HepG2 (cell line): Measurements from ENCODE around the gene PJA2. TPM values are rescaled to one million over a fixed set of nuclear protein-coding genes. Genes with fewer than 3 reads are reported as not detected.
A peak's percentile ranks its signal among the peaks of the same experiment; 100 is the strongest.

Experiments
- ATM ChIP-seq: fragments of 450-650 bp; IDR thresholded peaks from 2 replicates; pipeline ENCODE4 v1.7.1; 2017; ENCODE audit warnings: mild to moderate bottlenecking, borderline replicate concordance
- CCDC6 ChIP-seq: sonication (generic); formaldehyde crosslinking; IDR thresholded peaks from 2 replicates; pipeline ENCODE4 v1.8.1; 2022; ENCODE audit warnings: mild to moderate bottlenecking, missing genetic modification reagents, moderate library complexity
- CTCF ChIP-seq: sonication (generic); formaldehyde crosslinking; IDR thresholded peaks from 2 replicates; pipeline ENCODE4 v1.5.0; 2020; ENCODE audit warnings: mild to moderate bottlenecking, missing genetic modification reagents, moderate library complexity
- GTF3A ChIP-seq: sonication (generic); formaldehyde crosslinking; conservative IDR thresholded peaks from 2 replicates; pipeline ENCODE4 v1.4.0; 2020; ENCODE audit warnings: mild to moderate bottlenecking, missing genetic modification reagents
- HMGXB4 ChIP-seq, 2 experiments: sonication (generic) in 1 of 2; formaldehyde crosslinking in 1 of 2; IDR thresholded peaks; 2 replicates each; pipeline versions ENCODE4 v1.4.0 to v1.6.1; 2018 to 2020; ENCODE audit warnings: missing genetic modification reagents in 2 of 2, borderline replicate concordance in 1 of 2, low read depth in 1 of 2, mild to moderate bottlenecking in 1 of 2, missing biosample characterization in 1 of 2
- HNRNPK ChIP-seq: fragments of 200-400 bp; formaldehyde crosslinking; IDR thresholded peaks from 2 replicates; pipeline ENCODE4 v1.6.1; 2018; ENCODE audit warnings: low read length, low read depth, moderate library complexity, mild to moderate bottlenecking; ENCODE audit not compliant: poor library complexity, severe bottlenecking
- ISX ChIP-seq: sonication (generic); formaldehyde crosslinking; conservative IDR thresholded peaks from 2 replicates; pipeline ENCODE4 v1.5.0; 2020; ENCODE audit warnings: missing genetic modification reagents
- MED1 ChIP-seq: sonication (generic); formaldehyde crosslinking; IDR thresholded peaks from 2 replicates; pipeline ENCODE4 v1.4.0; 2020; ENCODE audit warnings: missing genetic modification reagents
- PBX2 ChIP-seq: IDR thresholded peaks from 2 replicates; pipeline ENCODE4 v1.6.1; 2016; ENCODE audit warnings: control low read depth
- RXRA ChIP-seq: sonication (generic); formaldehyde crosslinking; IDR thresholded peaks from 2 replicates; pipeline ENCODE4 v1.5.1; 2020; ENCODE audit warnings: missing genetic modification reagents
- THAP8 ChIP-seq: sonication (generic); formaldehyde crosslinking; IDR thresholded peaks from 2 replicates; pipeline ENCODE4 v1.5.1; 2020; ENCODE audit warnings: missing genetic modification reagents, mild to moderate bottlenecking, borderline replicate concordance
- ZBTB10 ChIP-seq: sonication (generic); formaldehyde crosslinking; IDR thresholded peaks from 2 replicates; pipeline ENCODE4 v1.4.0; 2020; ENCODE audit warnings: missing genetic modification reagents, borderline replicate concordance
- ZMYM2 ChIP-seq: sonication (generic); formaldehyde crosslinking; IDR thresholded peaks from 2 replicates; pipeline ENCODE4 v1.8.0; 2022; ENCODE audit warnings: mild to moderate bottlenecking, missing genetic modification reagents
- ZNF296 ChIP-seq: sonication (generic); formaldehyde crosslinking; conservative IDR thresholded peaks from 2 replicates; pipeline ENCODE4 v1.5.0; 2020; ENCODE audit warnings: mild to moderate bottlenecking, missing genetic modification reagents
- ZNF503 ChIP-seq: sonication (generic); formaldehyde crosslinking; IDR thresholded peaks from 2 replicates; pipeline ENCODE4 v1.4.0; 2020; ENCODE audit warnings: missing genetic modification reagents
- ZNF564 ChIP-seq: sonication (generic); formaldehyde crosslinking; IDR thresholded peaks from 2 replicates; pipeline ENCODE4 v1.8.1; 2023; ENCODE audit warnings: mild to moderate bottlenecking, missing genetic modification reagents
- polyA plus RNA-seq, 8 experiments: library from polyadenylated mRNA; depleted of rRNA in 3 of 8; stranded (reverse) in 7 of 8; unstranded in 1 of 8; fragments of >200 nt; fragmentation: Illumina TruSeq in 4 of 8; extraction: Trizol in 4 of 8; gene quantifications; 2 replicates each; pipeline versions ENCODE4 v1.2.1 to v1.2.3, GENCODE V29; 2011 to 2016; ENCODE audit warnings: low read depth in 4 of 8, missing spikeins in 1 of 8, mixed read lengths in 1 of 8; ENCODE audit not compliant: insufficient read depth in 1 of 8
- total RNA-seq, 5 experiments: library from RNA; depleted of rRNA; stranded (reverse); fragments of >200 nt; fragmentation: Illumina TruSeq; extraction: Trizol; gene quantifications; 2 replicates each; pipeline ENCODE4 v1.2.3, GENCODE V29; 2016; ENCODE audit warnings: low read depth in 1 of 5

Gene PJA2
- total and polyA plus RNA-seq, 2 of the 13 experiments (the other 11 are each of a cell fraction or from before 2014, with no cell fraction given), result 39.4 to 41.4 TPM

GRCh38 chr5:109409844-109410388 lies at the start of gene PJA2 (continued):
- TF ChIP-seq MED1 (CRISPR knock-in tag) (peak; percentile 27; the same call in 1 of the 2 replicates), GTF3A (no peak), RXRA (CRISPR knock-in tag) (no peak), ZNF503 (CRISPR knock-in tag) (no peak), CCDC6 (no peak), ZBTB10 (CRISPR knock-in tag) (no peak), HNRNPK (no peak), ATM (no peak), HMGXB4 (CRISPR knock-in tag; IDR thresholded peaks at IDR 0.05; ENCODE audit: borderline replicate concordance in 1 of 2, low read depth in 1 of 2) (peak; percentile 7 to 40; a peak in 1 of 4 replicates), THAP8 (CRISPR knock-in tag) (no peak), CTCF (CRISPR knock-in tag) (no peak; the same call in 1 of the 2 replicates), PBX2 (CRISPR knock-in tag) (peak; percentile 80), ISX (CRISPR knock-in tag) (no peak), ZNF564 (0 out of 2 replicates have a peak, but pooled peaks have one; percentile 25), ZNF296 (no peak), ZMYM2 (CRISPR knock-in tag) (no peak)
